GM19455 (cell line): Measurements from ENCODE around the gene DYNC2I2.
"Not testable (repeated sequence)": the region's sequence is repeated elsewhere in the genome, so short reads cannot be mapped to it uniquely, and the experiment has no call there.

ENCODE experiments used
- ATAC-seq: cut with Tn5 transposase; IDR thresholded peaks from one replicate; pipeline ENCODE4 v1.9.1; 2021; ENCODE audit not compliant: unreplicated experiment

The DYNC2I2 gene

DNA sequence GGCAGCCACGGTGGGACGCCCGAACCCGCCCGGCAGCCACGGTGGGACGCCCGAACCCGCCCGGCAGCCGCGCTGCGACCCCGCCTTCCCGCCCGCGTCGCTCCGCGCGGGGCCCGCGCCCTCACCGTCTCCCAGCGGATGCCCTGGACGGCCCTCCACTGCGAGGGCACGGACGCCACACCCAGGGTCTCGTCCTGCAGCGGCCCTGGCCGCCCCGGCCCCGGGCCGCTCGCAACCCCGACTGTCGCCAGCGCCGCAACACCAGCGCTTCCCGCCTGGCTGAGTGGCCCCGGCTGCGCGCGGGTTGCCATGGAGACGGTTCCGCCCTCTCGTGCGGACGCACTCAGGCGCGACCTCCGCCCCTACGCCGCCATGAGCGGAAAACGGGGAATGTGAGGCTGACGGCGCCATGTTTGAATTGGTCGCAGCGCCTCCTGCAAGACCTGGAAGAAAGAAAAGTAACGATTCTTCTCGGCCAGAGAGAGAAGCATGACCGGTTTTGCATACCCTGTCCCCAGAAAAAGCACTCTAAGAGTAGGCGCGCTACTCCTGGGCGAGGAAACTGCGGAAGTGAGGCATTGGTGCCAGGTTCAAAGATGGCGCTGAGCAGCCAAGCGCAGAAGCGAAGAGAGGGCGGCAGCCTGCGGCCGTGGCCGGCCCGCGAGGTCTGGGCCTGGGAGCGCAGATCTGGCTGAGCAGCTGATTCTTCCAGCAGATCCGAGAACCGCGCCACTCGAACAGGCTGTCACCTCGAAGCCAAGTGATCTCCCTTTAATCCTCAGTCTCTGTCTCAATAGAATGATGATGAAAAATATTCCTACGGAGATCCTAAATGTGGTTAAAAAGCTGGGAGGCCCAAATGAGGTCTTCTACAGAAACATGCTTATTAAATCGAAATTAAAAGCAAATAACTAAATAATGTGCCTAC is at the start of gene DYNC2I2:
DYNC2I2 (minus strand) TSS at position 432 of the 928 bp plus-strand sequence; CDS start at position 311, 121 bp downstream.
- ATAC-seq = peak; percentile 56

- ATAC-seq = no peak
Observed at GRCh38 chr9:128706045-128706444, 49.4 kb upstream of the DYNC2I2 start.

DNA sequence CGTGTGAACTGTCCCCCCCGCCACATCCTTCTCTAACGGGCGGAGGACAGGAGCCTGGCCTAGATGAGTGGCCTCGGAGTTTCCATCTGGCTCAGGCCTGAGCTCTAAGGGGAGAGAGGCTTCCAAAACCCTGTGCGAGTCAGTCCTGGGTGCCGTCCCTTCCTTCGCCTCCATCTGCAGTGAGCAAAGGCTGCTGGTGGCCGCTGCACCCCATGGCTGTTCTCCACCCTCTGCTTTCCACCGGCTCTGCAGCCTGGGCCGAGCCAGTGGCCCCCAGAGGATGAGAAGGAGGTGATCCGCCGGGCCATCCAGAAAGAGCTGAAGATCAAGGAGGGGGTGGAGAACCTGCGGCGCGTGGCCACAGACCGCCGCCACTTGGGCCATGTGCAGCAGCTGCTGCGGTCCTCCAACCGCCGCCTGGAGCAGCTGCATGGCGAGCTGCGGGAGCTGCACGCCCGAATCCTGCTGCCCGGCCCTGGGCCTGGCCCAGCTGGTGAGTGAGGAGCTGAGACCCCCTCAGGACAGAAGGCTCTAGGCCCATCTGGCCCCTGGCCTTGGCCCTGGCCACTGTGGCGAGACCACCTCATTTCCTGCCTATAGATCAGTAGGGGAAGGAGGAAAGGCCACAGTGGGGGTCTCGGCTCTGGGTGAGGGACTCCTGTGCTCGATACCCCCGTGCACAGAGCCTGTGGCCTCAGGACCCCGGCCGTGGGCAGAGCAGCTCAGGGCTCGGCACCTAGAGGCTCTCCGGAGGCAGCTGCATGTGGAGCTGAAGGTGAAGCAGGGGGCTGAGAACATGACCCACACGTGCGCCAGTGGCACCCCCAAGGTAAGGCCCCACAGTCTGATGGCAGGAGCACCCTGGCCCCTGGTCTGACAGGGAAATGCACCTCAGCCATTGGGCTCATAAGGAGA is 48.7 kb upstream of the DYNC2I2 start:
- no peak for ATAC-seq

GRCh38 chr9:128704356-128704670 is 47.7 kb upstream of the DYNC2I2 start:
- ATAC-seq = no peak

GRCh38 chr9:128703616-128704355 is 47.1 kb upstream of the DYNC2I2 start:
- ATAC-seq = no peak

- peak; percentile 28 for ATAC-seq
Observed at GRCh38 chr9:128702949-128703615, 46.4 kb upstream of the DYNC2I2 start.

- ATAC-seq = peak; percentile 66
Observed at GRCh38 chr9:128702445-128702948, 45.9 kb upstream of the DYNC2I2 start, which contains the start of gene PKN3. TSS of gene PKN3 (plus strand) at chr9:128702503. CDS start at chr9:128702916, 413 bp downstream.

DNA sequence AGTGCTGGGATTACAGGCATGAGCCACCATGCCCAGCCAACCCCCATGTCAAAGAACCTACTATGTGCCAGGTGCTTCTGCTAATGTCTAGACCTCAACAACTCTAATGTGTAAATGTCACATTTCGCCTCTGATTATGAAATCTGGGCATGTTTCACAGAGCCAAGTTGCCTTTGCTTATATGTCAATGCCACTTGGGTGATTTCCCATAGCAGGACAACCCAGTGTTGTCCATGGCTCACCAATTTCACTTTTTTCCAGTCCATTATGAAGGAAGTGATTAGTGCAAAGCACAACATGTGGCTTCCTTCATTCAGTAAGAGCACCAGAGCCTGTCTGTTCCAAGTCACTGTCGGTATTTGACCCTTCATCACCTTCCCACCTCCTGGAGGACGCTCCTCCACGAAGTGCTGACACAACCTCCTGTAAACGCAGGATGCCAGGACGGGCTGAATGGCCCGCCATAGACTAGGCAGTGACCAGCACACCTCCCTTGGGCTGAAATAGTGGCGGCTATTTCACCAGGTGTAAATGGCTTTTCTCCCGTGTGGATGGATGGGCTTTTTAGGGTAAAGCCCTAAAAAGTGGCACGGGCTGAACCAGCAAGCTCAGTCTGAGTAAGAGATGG is 44.7 kb upstream of the DYNC2I2 start:
- no peak for ATAC-seq

DNA sequence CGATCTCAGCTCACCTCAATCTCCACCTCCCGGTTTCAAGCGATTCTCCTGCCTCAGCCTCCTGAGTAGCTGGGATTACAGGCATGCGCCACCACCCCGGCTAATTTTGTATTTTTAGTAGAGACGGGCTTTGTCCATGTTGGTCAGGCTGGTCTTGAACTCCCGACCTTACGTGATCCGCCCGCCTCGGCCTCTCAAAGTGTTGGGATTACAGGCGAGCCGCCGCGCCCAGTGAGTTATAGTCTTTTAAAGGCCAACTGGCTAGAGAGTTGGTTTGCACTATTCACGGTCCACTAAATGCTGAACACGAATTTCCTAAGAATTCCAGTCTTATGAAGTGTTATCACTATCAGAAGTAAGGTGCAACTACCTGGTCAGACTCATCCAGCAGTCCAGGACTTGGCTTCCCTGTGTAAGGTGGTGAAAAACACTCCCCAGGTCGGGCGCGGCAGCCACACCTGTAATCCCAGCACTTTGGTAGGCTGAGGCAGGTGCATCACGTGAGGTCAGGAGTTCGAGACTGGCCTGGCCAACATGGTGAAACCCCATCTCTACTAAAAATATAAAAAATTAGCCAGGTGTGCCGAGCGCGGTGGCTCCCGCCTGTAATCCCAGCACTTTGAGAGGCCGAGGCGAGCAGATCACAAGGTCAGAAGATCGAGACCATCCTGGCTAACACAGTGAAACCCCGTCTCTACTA is 42.6 kb upstream of the DYNC2I2 start:
- not testable (repeated sequence) for ATAC-seq

DNA sequence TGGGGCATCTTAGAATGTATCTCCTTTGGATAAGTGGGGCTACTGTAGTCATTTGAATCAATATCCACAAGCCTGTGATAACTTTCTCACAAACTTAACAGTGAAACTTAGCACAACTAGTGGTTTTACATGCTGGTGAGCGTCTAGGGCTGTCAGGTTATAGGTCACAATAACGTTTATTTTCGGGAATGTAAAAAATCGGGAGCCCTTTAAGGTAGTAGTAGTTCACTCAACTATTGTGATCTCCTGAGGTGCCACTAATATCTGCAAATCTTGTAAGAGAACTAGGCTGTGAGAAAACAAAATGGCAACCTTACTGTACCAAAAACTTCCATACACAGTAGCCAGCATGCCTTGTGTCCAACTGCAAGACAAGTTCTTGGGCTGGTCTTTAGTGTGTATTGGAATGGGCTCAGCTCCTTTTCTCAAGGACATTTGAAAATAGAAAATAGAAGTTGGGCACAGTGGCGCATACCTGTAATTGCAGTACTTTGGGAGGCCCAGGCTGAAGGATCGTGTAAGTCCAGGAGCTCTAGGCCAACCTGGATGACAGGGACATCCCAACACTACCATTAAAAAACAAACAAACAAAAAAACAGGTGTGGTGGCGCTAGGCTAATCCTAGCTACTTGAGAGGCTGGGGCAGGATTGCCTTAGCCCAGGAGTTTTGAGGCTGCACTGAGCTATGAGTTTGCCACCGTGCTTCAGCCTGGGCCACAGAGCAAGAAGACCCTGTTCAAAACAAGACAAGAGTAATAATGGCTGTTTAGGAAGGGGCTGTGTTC is 40.5 kb upstream of the DYNC2I2 start:
- ATAC-seq = no peak

GRCh38 chr9:128694344-128694743 is 37.7 kb upstream of the DYNC2I2 start:
- no peak for ATAC-seq

- ATAC-seq = not testable (repeated sequence)
Observed at GRCh38 chr9:128693738-128694137, 37.1 kb upstream of the DYNC2I2 start.

GRCh38 chr9:128690684-128691034 is 34.0 kb upstream of the DYNC2I2 start:
- ATAC-seq = no peak

GRCh38 chr9:128689820-128690683 is 33.4 kb upstream of the DYNC2I2 start:
- no peak for ATAC-seq

GRCh38 chr9:128689293-128689774 is 32.7 kb upstream of the DYNC2I2 start:
- ATAC-seq = peak; percentile 12

GRCh38 chr9:128688501-128689292 is 32.0 kb upstream of the DYNC2I2 start, which contains the start of gene SET:
TSS of gene SET (plus strand) at chr9:128689222. CDS start at chr9:128689583, 361 bp downstream.
- peak; percentile 60 for ATAC-seq
